CD1c-positive myeloid dendritic cell (primary cell): ENCODE measurements around the gene CLASP1.

Experiments
- DNase-seq: peaks from one replicate; pipeline ENCODE4 v3.0.0-alpha.2; 2016; ENCODE audit errors: extremely low spot score

Gene CLASP1

DNA sequence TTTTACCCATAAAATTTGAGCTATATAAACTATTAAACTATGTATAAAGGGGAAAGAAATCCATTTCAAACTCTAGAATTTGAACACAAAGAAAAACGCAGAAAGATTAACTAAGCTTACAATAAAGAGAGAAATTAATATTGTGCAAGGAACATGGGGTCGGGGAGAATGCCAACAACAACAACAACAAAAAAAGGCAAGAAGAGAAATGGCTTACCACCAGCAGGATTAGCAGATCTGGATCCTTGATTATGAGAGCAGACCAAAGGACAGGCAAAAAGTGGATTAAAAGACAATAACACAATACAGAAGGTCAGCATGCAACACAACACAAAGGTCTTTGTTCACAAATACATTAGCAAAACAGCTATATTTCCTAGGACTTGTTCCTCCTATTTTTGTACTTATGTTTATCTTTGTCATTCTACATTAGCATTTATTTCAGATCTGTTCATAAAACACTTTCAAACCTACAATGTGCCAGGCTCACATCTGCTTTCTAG, 222.0 kb downstream of the CLASP1 start:
- no peak for DNase-seq

DNA sequence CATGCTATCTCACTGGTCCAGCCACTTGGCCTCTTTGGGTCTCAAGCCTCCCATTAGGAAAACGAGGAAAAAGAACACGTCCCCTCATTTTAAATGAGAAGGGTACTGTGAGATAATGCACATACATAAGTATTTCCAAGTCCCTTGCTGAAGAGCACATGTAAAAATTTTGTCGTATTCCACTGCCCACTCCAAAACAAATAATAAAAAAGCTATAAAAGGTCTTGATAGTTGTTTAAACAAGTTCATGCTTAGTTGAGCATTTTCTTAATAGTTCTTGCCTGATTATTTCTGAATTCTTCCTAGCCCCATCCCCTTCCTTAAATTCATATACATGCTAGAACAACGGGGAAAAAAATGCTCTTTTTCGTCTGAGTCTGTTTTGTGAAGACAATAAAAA, 228.8 kb downstream of the CLASP1 start:
- DNase-seq = no peak

DNA sequence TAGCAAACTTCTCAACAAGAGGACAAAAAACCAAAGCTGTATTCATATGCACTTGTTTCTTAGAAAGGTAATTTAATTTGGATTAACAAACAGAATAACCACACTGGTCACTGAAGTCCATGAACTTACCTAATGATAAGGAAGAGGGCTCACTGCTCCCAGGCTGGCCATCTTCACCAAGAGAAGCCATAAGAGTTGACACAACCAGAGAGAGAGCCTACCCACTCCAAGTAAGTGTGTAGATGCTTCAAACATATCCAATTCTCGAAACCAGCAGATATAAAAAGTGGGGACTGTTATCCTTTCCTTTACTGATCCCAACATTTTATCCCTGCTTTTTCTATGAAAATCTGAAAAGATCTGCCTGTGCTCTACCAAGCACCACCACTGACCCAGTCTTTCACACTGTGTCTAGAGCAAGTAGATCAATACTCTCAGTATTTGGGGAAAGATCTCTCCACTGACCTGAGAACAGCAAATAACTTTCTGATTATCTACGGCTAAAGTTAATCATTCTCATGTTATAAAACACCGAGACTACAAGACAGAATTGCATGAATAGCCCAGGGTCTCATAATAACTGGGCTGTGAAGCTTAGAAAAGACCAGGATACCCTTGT, 230.1 kb downstream of the CLASP1 start:
- DNase-seq = no peak

DNA sequence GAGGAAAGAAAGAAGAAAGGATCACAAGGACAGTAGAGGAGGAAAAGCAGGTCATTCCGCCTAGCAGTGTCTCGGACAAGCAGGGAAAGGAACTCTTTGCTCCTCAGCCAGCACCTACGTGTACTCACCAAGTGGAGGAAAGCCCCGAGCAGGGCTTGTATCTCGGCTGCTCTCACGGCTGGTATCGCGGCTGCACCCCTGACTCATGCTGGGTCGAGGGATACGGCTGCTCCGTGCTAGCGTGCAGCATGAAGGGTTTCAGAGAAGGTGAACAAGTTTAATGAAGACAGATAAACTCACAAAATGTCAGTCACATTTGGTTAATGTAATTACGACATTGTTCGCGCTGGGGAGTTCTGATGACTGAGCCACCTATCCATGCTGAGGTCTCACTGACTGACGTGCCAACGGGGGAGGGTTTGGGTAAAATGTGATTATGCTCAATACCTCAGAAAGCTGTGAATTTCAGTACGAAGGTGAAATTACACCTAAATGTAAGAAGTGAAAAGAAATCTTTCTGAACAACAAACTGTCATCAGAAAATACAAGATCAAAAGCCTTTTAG, 230.7 kb downstream of the CLASP1 start:
- no peak for DNase-seq

DNA sequence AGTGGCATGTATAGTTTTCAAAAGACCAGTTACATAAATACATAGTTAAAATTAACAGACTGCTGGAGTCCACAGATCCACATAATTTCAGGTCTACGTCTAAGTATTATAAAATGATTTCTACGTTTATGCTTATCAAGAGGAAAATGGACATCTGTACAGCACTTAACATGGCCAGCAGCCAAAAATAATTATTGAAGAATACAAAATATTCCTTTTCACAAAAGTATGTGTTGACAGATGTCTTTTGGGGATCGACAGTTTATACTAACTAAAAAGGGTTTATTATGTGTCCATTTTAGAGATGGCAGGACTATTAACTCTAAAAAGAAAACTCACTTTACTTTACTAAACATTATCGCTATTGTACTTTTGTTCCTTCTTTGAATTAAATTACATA, 231.4 kb downstream of the CLASP1 start:
- no peak for DNase-seq

DNA sequence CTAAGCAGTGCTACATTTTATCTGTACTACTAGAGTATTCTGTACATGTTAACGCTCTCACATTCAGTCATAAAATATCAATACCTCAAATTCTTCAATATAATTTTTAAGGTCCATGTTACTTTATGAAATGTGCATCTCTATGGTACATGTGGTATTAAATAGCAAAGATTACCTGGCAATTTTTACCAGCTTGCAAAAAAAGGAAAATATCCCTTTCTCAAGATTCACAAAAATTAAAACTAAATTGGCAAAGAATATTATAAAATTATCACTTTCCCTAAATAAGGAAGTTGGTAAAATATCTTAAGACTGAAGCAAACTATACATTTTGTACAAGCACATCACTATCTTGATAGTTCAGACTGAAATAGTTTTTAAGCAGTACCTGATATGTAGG, 233.5 kb downstream of the CLASP1 start:
- DNase-seq = no peak

DNA sequence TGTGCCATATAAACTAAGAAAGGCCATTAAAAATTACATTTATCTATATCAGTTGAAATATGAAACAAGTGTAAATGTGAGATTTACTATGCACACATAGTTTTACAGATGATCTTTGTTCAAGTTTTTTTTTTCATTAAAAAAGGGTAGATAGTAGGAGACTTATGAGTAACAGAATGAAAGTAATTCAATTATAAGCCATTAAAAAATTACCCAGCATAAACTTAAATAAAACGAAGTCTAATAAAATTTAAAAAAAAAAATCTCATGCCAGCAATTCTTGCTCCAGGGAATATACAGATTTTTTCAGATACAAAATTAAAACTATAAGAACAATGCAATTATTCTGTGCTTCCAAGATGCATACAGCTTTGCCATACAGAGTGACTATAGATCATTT, 236.9 kb downstream of the CLASP1 start:
- no peak for DNase-seq

DNA sequence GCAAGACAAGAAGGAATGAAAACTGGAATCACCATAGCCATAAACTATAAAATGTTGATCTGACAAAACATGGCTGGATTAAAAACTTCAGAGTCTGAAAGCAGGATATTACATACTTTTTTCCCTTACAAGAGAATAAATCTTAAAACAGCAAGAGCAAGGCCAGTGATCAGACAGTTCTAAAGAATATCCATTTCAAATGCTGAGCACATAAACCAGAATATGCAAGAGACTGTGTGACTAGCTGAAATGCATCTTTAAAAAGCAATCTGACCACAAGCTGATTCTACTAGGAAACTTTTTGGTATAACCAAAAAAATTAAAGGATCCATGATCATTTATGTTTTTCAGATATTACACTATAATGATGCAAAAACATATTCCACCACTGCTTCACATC, 239.3 kb downstream of the CLASP1 start:
- DNase-seq = no peak

DNA sequence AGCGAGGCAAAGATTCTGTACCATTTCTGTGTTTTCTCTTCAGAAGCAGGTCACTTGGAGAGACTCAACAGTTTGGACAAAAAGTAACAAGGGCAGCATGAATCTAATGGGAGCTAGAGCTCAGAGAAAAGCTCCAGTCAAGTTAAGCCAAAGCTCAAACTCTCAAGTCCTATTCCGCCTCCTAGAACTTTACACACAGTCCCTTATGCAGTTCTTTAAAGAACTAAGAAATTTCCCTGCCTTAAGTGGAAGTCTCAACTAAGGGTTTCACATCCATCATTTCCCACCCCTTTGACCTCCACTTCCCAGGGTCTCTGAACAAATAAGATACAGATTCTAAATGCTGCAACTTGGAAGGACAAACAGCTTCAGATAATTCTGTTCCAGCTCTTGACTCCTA, 239.9 kb downstream of the CLASP1 start:
- DNase-seq = no peak

DNA sequence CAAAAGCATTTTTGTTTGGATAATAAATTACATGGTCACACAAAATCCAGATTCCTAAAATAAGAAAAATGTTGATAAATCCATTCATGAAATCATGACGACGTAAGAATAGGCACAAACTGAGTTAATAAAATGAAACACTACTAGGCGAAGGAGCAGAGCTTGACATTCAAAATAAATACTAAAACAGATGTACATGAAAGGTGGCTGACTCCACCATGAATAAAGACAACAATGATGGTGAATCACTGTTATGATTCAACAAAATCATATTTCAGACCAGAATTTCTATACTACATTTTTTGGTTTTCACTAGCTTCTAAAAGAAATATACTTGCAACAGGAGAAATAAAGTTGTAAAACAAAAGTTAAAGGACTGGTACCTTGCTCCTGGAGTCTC, 240.6 kb downstream of the CLASP1 start:
- DNase-seq = no peak

DNA sequence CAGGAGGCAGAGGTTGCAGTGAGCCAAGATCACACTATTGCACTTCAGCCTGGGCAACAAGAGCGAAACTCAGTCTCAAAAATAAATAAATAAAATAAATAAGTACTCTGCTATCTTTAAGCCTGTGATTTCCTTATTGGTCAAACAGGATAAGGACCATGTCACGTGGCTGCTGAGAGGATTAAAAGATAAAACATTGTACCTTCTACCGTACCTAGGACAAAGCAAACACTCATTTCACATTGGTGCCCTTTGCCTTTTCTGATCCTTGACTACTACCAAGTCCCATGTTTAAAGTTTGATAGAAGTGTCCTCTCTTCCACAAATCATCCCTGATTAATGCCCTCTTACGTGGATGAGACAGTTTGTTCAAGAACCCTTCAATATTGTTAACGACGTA, 244.0 kb downstream of the CLASP1 start:
- no peak for DNase-seq

DNA sequence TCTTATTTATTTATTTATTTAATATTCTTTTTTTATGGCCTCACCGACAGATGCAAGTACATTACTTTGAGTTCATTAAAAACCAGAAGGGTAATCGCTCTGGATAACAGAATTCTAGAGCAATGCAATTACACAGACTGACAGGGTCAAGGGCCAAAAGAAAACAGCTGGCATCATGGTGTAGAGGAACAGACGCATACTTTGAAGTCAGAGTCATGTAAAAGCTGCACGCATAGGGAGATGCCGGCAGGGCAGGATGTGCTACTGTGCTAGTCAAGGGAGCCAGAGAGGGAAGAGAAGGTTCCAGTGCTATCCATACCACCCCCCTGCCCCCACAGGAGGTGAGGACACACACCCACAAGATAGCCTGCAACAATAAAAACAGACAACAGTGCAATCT, 249.1 kb downstream of the CLASP1 start:
- no peak for DNase-seq

DNA sequence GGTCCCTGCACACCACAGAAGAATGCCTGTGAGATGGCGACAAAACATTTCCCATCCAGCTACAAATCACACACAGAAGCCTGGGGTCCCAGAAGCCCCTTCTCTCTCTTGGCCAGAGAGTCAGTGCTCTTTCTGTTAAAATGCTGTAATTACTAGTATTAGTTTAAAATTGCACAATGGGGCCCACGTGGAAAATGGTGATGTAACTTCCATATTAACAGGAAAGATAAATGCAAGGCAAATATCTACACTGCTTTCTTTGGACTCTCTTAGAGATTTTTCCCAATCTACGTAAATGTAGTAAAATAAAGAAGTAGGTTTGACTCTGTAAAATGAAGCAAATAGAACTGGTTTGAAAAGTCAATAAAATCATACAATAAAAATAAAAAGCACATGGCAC, 250.4 kb downstream of the CLASP1 start:
- no peak for DNase-seq

DNA sequence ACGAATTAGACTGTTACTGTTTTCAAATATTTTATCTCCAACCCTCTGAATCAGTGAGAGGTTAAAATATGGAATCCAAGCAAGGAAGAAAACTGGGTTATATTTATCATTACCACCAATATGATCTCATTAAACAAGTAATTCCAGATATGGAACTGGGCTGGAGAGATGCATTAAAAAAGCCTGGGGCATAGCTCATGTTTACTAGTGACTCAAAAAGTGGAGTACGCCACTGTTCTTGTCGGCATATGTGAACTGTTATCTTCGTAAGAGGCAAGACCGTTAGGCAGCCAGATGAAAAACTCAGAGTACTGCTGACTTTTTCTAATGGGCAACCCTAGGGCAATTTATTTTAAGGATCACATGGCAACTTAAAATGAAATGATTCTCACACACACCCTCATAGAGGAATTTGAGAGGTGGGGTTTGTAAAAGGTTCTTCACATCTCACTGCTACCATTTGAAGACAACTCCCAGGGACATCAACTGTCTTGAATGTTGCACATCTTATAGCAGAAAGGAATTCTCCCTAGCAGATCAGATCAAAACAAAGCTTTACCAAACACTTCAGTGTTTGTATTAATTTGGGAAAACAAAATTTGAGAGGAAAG, 259.1 kb downstream of the CLASP1 start:
- no peak for DNase-seq

DNA sequence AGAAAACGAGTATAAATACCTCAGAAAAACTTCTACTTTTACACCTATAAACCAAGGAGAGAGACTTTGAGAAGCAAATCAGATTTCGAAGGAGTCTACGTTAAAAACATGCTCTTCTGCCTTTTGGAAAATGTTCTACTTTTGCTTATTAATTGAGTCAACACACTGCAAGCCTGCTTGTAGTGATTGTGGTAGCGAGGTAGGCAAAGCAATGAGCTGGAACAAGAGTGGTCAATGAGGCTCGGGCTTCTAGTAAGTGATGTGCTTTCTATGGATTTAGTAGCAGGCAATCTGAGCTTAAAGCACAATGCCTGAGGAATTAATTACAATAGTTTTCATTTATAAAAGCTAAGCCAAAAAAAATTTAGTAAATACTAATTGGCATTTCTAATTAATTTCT, 260.9 kb downstream of the CLASP1 start:
- DNase-seq = no peak

DNA sequence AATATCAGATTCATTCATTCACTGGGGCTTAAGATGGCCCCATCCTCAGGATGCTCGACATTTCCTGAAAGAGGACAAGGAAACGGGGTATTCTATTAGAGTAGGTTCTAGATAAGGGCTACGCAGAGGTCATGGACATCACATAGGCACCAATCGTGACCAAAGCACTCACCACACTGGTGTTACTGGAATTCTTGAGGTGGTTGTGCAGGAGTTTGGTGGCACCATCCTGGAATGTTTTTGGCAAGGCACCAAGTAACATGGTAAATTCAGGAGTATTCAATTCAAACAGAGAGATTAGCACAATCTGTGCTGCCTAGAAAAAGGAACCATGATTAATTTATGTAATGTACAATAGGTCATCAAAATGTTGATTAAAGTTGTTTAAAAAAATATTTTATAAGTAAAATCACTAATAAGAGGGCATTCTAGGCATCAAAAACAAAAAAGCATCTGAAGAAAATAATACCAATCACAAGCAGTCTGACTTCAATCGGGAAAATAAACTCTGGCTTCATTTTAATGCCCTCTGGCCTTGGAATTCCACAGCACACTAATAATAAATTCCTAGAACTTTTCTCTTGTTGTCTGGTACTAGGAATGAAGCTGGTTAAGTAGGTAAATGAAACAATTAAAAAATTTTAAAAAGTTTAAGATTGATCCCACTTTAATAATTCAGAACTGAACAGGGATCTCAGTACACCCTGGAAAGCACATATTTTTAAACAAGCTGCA, 261.5 kb downstream of the CLASP1 start:
- DNase-seq = no peak

DNA sequence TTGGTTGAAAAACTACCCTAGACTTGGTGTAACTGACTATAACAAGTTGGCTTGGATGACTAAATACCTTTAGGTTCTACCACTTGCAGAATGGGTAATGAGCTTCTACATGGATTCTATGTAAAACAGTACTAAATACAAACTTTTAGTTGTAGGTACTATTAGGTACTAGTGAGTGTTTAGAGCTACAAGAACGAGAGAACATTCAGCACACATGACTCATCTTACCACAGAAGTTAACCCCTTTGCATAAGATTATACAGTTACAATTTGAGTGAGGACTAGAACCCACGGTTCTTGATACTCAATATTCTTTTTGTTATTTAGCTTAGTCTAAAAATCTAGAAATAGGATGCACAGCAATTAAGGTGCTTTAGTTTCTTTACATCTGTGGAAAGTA, 262.6 kb downstream of the CLASP1 start:
- no peak for DNase-seq

DNA sequence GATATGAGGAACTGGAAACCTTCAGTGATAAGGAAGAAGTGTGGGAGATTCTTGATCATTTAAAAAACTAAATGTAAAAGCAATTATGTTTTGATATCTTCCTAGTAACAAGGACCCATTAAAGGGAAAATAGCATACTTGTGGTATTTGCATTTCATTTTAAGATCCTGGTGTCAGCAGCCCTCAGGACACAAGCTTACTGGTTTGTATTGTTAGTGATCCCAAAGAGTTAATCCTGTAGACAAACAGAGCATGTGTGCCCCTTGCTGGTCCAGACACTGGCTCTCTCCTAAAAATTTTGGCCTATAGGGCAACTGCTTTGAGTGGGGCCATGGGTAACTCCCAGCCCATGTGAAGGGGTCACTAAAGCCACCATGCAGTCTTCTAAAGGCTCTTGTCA, 263.2 kb downstream of the CLASP1 start:
- no peak for DNase-seq

DNA sequence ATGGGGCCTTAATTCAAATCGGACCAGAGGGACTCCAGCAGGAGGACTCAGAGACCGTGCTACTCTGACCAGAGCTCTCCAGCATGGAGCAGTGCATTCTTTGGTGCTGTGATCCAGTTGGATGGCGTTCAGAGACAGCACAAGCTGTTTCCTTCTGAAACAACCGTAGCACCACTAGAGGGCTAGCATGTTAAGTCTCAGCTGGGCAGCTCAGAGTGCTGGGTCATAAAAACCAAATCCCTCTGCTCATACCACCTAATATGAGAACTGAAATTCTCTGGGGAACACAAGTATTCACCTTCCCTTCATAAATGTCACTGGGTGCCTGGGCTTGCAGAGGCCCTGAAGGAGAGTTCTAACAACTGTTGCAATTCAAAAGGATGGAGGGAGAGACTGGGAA, 266.5 kb downstream of the CLASP1 start:
- no peak for DNase-seq

DNA sequence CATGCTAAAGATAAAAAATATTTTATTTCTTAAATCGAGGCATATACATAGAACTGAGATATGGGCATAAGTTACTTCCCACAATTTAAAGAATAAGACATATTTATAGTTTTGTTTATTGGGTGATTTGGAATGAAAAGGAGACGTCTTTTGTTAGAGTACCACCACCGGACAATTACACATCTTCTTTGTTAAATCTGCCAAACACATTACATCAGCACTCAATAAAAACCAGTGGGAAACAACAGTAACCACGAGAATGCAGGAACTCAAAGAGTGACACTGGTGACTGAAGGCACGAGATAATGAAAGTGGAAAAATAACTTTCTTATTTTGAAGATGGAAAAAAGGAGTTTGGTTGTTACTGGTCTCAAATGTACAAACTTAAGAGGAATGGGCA, 271.6 kb downstream of the CLASP1 start:
- DNase-seq = no peak

DNA sequence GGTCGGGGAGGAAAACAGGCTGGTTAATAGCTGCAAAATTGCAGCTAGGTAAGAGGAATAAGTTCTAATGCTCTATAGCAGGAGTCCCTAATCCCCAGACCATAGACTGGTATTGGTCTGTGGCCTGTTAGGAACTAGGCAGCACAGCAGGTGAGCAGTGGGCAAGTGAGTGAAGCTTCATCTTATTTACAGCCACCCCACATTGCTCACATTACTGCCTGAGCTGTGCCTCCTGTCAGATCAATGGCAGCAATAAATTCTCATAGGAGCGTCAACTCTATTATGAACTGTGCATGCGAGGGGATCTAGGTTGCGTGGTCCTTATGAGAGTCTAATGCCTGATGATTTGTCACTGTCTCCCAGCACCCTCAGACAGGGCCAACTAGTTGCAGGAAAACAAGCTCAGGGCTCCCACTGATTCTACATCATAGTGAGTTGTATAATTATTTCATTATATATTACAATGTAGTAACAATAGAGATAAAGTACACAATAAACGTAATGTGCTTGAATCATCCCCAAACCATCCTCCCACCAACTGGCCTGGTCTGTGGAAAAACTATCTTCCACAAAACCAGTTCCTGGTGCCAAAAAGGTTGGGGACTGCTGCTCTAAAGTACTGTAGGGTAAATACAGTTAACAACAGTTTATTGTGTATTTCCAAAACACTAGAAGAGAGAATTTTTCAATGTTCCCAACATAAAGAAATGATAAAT, 272.6 kb downstream of the CLASP1 start:
- DNase-seq = no peak

DNA sequence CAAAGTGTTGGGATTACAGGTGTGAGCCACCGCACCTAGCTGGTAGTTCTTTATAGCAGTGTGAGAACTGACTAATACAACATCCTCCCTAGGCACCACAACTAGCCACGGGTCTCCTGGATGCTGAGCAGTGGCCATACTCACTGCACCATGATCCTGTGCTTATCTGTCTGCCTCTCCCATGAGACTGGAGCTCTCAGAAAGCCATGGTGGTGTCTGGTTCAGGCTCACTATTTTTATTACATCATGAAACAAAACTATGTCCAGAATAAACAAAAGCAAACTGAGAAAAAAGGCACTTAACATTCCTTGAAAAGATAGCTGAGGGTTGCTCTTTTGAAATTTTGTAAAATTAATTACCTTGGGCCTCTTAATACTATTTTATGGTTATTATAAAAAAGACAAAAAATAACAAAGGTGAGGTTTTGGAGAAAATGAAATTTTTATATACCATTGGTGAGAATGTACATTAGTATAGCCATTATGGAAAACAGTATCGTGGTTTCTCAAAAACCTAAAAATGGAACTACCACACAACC, 273.6 kb downstream of the CLASP1 start:
- no peak for DNase-seq
